HG03196 (cell line): ENCODE data around the gene HOTAIR.

Experiments
- ATAC-seq: cut with Tn5 transposase; IDR thresholded peaks from one replicate; pipeline ENCODE4 v1.9.1; 2021; ENCODE audit not compliant: unreplicated experiment

HOTAIR gene

DNA sequence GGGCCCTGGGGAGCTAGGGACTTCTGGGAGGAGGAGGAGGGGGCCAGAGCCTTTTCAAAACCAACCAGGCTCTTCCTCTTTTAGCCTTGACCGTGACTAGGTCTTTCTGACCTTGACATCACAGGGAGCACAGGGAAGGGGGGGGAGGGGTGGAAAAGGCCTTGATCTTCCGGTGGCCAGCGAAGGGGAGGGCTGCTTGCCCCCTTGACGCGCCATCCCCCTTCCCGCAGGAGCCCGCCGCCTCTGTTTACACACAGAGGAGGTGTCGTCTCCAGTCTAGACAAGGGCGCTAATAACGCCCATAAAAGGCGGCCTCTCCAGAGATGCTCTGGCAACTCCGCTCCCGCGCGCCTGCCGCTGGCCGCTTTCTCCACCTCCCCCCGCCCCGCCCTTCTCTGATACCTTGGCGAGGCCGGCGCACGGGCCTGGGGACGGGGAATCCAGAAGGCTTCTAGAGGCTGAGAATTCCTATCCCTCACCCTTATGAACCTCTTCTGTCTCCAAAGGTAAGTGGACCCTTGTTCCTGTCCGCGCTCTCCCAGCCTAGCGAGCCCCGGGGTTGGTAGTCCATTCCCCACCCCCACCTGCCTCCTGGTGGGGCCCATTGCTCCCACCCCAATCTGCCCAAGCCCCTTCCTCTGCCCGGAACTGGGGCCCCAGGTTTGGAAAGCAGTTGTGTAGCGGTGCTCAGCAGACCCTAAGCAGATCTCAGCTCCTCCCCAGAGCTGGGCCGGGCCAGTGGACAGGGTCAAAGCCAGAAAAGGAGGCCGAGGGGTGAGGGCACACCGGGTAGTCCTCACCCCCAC lies 24.9 kb downstream of the HOTAIR start:
- no peak for ATAC-seq

- ATAC-seq = no peak
Observed at GRCh38 chr12:53948650-53949593, 25.8 kb downstream of the HOTAIR start.

- no peak for ATAC-seq
Observed at GRCh38 chr12:53947743-53948142, 27.0 kb downstream of the HOTAIR start.

GRCh38 chr12:53944907-53945847 lies 29.6 kb downstream of the HOTAIR start:
- no peak for ATAC-seq

DNA sequence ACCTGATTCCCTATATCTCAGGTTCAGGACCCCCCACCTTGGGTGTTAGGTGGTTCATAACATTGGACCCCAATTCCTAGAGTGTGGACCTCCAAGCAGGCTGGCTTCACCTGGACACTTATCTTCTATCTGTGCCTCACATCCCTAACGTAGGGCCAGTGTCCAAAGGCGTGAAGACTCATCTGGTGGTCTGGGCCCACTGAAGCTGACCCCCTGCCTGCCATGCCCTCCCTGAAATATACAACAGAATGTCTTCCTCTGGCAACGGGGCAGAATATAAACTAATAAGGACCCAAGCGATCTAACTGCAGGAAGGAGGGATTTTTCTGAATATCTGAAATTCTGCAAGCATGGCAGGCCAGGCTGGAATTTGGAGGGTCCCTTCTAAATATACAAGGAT lies 30.5 kb downstream of the HOTAIR start:
- no peak for ATAC-seq

DNA sequence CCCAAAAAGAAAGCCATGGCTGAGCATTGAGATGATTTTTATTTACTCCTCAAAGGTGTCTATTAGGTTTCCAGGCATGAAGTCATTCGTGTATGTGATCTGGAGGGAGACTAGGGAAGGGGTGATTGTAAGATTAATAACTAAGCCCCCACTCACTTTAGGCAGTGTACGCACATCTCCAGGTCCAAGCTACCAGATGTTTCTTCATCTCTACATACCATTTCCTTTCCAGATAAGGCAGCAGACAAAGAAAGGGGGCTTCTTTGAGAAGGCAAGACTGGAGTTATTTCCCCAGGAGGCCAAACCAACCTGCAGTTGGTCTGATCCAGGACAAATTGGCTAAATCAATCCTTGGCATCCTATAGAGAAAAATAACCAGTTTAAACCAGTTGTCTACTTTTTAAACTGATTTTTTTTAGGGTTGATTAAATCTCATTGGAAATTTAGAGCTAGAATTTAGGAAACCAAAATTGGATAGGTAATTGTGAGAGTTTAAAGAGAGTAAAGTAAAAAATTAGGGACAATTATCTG lies 32.2 kb downstream of the HOTAIR start:
- ATAC-seq = no peak

GRCh38 chr12:53941750-53942149 lies 33.0 kb downstream of the HOTAIR start:
- no peak for ATAC-seq

GRCh38 chr12:53941187-53941586 lies 33.6 kb downstream of the HOTAIR start:
- no peak for ATAC-seq

GRCh38 chr12:53940443-53941014 lies 34.2 kb downstream of the HOTAIR start:
- no peak for ATAC-seq

DNA sequence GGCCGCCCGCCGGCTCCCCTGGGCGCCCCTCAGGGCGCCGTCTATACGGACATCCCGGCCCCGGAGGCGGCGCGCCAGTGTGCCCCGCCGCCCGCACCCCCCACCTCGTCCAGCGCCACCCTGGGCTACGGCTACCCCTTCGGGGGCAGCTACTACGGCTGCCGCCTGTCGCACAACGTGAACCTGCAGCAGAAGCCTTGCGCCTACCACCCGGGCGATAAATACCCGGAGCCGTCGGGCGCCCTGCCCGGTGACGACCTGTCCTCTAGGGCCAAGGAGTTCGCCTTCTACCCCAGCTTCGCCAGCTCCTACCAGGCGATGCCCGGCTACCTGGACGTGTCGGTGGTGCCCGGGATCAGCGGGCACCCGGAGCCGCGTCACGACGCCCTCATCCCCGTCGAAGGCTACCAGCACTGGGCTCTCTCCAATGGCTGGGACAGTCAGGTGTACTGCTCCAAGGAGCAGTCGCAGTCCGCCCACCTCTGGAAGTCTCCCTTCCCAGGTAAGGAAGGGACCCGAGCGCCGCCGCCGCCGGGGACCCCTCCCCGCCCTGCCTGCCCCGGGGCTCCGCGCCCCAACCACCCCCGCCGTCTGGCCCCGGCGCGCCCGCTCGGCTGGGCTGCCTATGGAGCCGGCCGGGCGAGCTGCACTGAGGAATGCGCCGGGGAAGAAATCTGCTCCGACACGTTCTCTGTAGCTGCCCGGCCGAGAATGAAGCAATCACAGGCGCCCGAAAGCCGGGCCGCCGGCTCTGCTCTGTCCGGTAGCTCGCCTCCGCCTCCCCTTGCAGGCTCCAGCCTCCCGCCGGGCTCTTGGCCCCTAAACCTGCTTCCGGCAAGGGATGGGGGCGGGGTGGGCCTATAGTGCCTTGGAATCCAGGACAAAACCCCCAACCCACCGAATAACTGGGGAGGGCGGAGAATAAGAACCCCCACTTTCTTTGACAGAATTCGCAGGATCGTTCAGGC lies 35.3 kb downstream of the HOTAIR start:
- ATAC-seq = no peak

DNA sequence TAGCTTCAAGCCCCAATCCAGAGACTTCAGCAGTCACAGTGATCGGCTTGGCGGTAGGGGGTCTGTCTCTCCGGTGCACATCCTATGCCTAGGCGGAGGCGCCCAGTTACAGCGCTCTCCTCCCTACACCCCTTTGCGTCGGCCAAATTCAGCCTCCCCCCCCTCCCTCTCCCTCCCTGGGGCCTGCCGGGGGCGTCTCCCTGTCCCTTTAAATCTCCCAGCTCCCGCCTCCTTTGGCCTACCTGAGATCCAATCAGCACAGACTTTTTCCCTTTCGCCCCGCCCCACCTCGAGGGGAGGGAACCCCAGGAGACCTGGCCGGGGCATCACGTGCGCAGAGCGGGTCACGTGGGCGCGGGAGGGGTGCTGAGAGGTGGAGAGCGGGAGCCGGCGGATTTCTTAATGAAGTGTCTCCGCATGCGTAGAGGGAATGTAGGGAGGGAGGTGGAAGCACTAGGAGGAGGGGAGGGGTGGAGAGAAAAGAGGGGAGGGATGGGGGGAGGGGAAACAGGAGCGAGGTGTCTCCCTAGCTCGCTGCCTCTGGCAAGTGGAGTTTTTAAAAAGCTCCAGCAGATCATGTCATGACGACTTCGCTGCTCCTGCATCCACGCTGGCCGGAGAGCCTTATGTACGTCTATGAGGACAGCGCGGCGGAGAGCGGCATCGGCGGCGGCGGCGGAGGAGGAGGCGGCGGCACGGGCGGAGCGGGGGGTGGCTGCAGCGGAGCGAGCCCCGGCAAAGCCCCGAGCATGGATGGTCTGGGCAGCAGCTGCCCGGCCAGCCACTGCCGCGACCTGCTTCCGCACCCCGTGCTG lies 36.2 kb downstream of the HOTAIR start, which contains the start of gene HOXC13:
Gene HOXC13, plus strand, starts transcription at position 506 of the 815 bp plus-strand sequence. Its CDS starts 76 bp downstream, at position 582.
- no peak for ATAC-seq

GRCh38 chr12:53937596-53938325 lies 37.0 kb downstream of the HOTAIR start:
- no peak for ATAC-seq

DNA sequence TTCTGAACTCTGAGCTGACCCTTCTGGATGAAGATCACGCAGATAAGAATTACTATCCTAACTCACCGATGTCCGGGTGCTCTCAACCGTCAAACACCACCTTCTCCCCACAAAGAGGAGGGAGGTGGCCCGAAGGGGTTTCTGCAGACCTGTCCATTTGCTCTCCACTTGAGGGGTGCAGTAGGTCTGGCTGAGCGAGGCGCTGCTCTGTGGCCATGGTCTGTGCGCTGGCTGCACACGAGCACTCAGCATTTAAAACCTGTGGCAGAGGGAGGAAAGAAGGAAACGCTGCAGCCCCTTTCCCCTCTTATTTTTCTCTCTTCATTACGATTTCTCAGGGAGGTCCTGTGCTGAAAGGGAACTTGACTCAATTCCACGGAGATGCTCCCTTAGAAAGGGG lies 37.7 kb downstream of the HOTAIR start:
- no peak for ATAC-seq

DNA sequence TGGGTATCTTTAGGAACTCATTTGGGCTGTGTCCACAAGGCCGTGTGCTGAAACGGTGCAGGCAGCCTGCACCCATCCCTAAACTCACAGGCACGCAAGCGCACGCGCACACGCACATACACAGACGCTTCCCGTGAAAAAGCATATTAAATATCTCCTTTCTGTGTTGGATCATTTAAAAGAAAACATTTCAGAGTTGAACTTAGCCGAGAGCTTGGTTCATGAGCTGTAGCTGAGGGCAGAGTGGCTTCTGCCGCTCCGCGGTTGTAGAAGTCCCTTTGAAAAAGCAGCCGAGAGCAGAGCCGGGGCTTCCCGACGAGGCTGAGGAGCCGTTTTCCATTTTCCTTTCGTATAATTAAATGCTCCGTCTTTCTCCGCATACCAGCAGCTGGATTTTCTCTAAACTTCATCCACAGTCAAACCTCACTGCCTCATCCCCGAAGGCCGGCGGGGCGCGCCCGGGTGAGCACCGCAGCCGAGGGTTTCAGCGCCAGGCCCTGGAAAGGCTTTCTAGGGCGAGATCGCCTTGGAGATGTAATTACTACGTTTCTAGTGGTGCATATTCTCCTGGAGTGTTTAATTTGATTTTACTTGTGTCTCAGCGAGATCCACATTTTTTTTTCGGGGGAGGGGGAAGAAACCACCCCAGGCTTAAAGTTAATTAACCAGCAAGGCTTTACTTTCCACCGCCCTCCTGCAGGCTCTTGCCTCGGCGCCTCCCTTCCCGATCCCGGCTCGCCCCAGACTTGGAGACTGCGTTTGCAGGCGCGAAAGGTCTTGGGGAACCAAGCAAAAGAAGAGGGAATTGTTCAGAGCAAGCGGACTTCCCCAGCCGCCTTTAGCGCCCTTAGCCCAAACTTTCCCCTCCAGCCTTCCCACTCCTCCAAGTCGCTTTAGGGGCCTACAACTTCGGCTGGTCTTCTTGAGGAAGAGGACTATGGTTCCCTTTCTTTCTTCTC lies 39.1 kb downstream of the HOTAIR start:
- no peak for ATAC-seq

- no peak for ATAC-seq
Observed at GRCh38 chr12:53932915-53933314, 41.8 kb downstream of the HOTAIR start.

DNA sequence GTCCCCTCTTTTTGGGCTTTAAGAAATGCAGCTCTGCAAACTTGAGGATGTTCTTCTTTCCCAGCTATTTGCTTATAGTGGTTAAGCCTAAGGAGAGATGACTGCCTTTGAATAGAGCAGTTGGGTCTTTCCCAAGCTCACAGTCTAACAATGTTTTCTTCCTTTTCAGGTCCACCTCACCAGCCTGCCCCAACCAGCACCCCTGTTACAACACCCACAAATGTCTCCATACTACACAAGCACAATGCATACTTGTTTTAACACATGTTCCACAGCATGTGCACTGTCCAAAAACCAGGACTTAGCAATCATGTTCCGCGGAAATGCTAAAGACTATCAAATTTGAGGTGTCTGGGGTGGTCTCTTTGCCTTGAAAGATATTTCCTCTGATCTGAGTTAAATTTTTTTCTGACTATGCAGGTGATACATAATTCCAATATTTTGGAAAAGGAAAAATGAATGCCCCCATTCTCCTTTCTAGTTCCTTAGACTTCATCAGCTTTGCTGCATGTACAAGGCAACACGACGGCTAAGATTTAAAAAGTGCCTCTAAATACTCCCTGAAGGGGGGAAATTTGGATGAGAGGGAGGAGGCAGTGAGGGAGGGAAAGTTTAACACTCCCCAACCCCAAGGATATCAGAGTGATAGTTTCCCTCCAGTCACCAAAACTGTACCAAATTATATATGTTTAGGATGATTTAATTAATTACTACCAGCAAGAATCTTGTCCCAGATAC lies 42.7 kb downstream of the HOTAIR start:
- ATAC-seq = no peak
